Left ventricle myocardium inferior (tissue), 1 donor: Measurements from ENCODE around the gene SESTD1. TPM values are rescaled to one million over a fixed set of nuclear protein-coding genes. Genes with fewer than 3 reads are reported as not detected.

Source experiments
- DNase-seq: peaks from one replicate; pipeline ENCODE4 v3.0.0-alpha.2; 2020
- H3K27ac ChIP-seq: fragments of 200-600 bp; replicated peaks from 2 replicates; pipeline ENCODE4 v1.8.0; 2021
- H3K27me3 ChIP-seq: fragments of 200-600 bp; 2 replicates; pipeline ENCODE4 v1.8.0; 2021; ENCODE audit warnings: low read depth
- H3K36me3 ChIP-seq: fragments of 200-600 bp; 2 replicates; pipeline ENCODE4 v1.8.0; 2021
- H3K4me1 ChIP-seq: fragments of 200-600 bp; 2 replicates; pipeline ENCODE4 v1.8.0; 2021
- H3K4me3 ChIP-seq: fragments of 200-600 bp; 2 replicates; pipeline ENCODE4 v1.8.0; 2021; ENCODE audit warnings: mild to moderate bottlenecking, moderate library complexity
- H3K9me3 ChIP-seq: fragments of 200-600 bp; replicated peaks from 2 replicates; pipeline ENCODE4 v1.8.0; 2021
- CTCF ChIP-seq: fragments of 200-600 bp; IDR thresholded peaks from 2 replicates; pipeline ENCODE4 v1.8.0; 2021; ENCODE audit warnings: antibody characterized with exemption, mild to moderate bottlenecking, borderline replicate concordance
- intact Hi-C: fragments of 100-400 bp; cut with micrococcal nuclease; formaldehyde crosslinking; loops from one replicate; pipeline ENCODE4 v1.11.0; 2022
- total RNA-seq: library from RNA; stranded (reverse); fragmentation: NEBNext Ultra II Directional; extraction: Animal tissue kit (Norgen Biotek cat#: 25700); gene quantifications from one replicate; pipeline ENCODE4 v1.2.1, GENCODE V29; 2021
- donor health status: DM: no; HTN: yes; CAD: no; lungs with severe emphysema.

SESTD1 gene
- total RNA-seq, 1 donor from 2014 or later: 33.7 TPM

- H3K9me3 ChIP-seq: no peaks in the 10 kb centered on the region
- no peaks in the 10 kb centered on the region for H3K4me1 ChIP-seq
- H3K4me3 ChIP-seq: no peak overlapping the region
- peaks cover 26% of the 10 kb centered on the region for H3K36me3 ChIP-seq
- H3K27me3 ChIP-seq: no peaks in the 10 kb centered on the region
- H3K27ac ChIP-seq: no peak overlapping the region
- no peak for DNase-seq
- TF ChIP-seq CTCF: no peak
- intact Hi-C loops: no loop called here
Measured at GRCh38 chr2:179177694-179178093, 86.9 kb downstream of the SESTD1 start.

GRCh38 chr2:179174240-179174639 lies 90.4 kb downstream of the SESTD1 start:
- no peaks in the 10 kb centered on the region for H3K9me3 ChIP-seq
- intact Hi-C loops: no loop called here
- H3K4me1 ChIP-seq: no peaks in the 10 kb centered on the region
- H3K36me3 ChIP-seq: peaks cover 33% of the 10 kb centered on the region
- H3K27me3 ChIP-seq: no peaks in the 10 kb centered on the region
- no peak overlapping the region for H3K4me3 ChIP-seq
- no peak for TF ChIP-seq CTCF
- no peak for DNase-seq
- H3K27ac ChIP-seq: no peak overlapping the region

GRCh38 chr2:179172894-179173293 lies 91.7 kb downstream of the SESTD1 start:
- no peak overlapping the region for H3K27ac ChIP-seq
- DNase-seq: no peak
- no peaks in the 10 kb centered on the region for H3K4me1 ChIP-seq
- no peak overlapping the region for H3K4me3 ChIP-seq
- H3K36me3 ChIP-seq: peaks cover 33% of the 10 kb centered on the region
- H3K27me3 ChIP-seq: no peaks in the 10 kb centered on the region
- no peaks in the 10 kb centered on the region for H3K9me3 ChIP-seq
- intact Hi-C loops: no loop called here
- no peak for TF ChIP-seq CTCF

- H3K27ac ChIP-seq: no peak overlapping the region
- no peaks in the 10 kb centered on the region for H3K9me3 ChIP-seq
- H3K36me3 ChIP-seq: peaks cover 38% of the 10 kb centered on the region
- intact Hi-C loops: no loop called here
- no peak for DNase-seq
- no peak for TF ChIP-seq CTCF
- no peaks in the 10 kb centered on the region for H3K27me3 ChIP-seq
- H3K4me3 ChIP-seq: no peak overlapping the region
- H3K4me1 ChIP-seq: no peaks in the 10 kb centered on the region
Measured at GRCh38 chr2:179171371-179171770, 93.3 kb downstream of the SESTD1 start.

GRCh38 chr2:179170901-179171300 lies 93.7 kb downstream of the SESTD1 start:
- Histone ChIP-seq H3K27me3 (no peaks in the 10 kb centered on the region), H3K9me3 (no peaks in the 10 kb centered on the region), H3K4me1 (no peaks in the 10 kb centered on the region), H3K4me3 (no peak overlapping the region), H3K27ac (no peak overlapping the region), H3K36me3 (peaks cover 34% of the 10 kb centered on the region)
- DNase-seq: no peak
- TF ChIP-seq CTCF: no peak
- intact Hi-C loops: no loop called here
